Neural progenitor cell (in vitro differentiated cells): ENCODE measurements around the gene SPINT4.

Experiments used
- CTCF ChIP-seq: fragments of 200-600 bp; sonication (generic); IDR thresholded peaks from 2 replicates; pipeline ENCODE4 v1.5.1; 2017; ENCODE audit warnings: antibody characterized with exemption, mild to moderate bottlenecking
- EZH2phosphoT487 ChIP-seq: fragments of 200-600 bp; sonication (generic); IDR thresholded peaks from 2 replicates; pipeline ENCODE4 v1.6.1; 2017; ENCODE audit warnings: antibody characterized with exemption

GRCh38 chr20:45727044-45727443 is 4.9 kb downstream of the SPINT4 start:
- TF ChIP-seq CTCF (no peak), EZH2phosphoT487 (no peak)
